ENCODE results near the gene MTFMT. TPM values are rescaled to one million over a fixed set of nuclear protein-coding genes. Genes with fewer than 3 reads are reported as not detected.
A peak's percentile ranks its signal among the peaks of the same experiment; 100 is the strongest.

The MTFMT gene
- total and polyA plus RNA-seq, 2 of the 13 experiments (the other 11 are each of a cell fraction or from before 2014, with no cell fraction given): 9.9 to 23.2 TPM

DNA sequence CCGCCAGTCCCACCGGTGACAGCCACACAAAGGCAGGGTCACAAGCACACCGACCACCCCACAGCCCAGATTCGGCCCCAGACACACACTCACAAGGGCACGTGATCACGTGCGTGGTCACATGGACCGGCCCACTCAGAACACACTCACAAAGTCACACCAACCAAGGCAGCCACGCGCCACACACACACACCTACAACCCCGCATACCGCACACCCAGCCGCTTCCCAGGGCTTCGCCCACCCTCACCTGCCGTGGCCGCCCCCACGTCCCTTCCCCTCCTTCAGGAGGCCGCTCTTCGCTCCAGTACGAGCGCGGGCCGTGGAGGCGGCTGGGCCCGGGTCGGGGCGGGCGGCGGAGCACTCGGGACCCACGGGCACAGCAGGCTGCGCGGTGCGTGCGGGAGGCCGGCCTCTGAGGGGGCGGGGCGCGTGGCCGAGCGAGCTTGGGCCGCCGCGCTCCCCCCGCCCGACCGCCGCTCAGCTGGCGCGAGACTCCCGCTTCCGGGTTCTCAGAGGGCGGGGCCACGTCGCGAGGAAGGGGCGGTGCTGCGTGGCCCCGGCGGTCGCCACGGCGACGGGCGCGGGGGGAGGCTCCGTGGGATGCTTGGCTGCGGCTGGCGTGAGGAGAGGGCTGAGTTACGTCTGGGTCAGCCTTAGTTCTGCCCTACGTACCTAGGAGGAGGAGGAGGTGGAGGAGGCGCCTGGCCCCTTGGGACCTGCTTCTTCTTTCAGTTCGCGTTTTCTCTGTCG is 39.8 kb downstream of the MTFMT start, which contains the start of gene SPG21 (continued):
- TF ChIP-seq CREM (IDR thresholded peaks at IDR 0.05): no peak
- no peak for TF ChIP-seq CREM (CRISPR knock-in tag; IDR thresholded peaks at IDR 0.05)
- TF ChIP-seq ELF1 (CRISPR knock-in tag; IDR thresholded peaks at IDR 0.05): peak; percentile 91
- TF ChIP-seq, protein P1, sequence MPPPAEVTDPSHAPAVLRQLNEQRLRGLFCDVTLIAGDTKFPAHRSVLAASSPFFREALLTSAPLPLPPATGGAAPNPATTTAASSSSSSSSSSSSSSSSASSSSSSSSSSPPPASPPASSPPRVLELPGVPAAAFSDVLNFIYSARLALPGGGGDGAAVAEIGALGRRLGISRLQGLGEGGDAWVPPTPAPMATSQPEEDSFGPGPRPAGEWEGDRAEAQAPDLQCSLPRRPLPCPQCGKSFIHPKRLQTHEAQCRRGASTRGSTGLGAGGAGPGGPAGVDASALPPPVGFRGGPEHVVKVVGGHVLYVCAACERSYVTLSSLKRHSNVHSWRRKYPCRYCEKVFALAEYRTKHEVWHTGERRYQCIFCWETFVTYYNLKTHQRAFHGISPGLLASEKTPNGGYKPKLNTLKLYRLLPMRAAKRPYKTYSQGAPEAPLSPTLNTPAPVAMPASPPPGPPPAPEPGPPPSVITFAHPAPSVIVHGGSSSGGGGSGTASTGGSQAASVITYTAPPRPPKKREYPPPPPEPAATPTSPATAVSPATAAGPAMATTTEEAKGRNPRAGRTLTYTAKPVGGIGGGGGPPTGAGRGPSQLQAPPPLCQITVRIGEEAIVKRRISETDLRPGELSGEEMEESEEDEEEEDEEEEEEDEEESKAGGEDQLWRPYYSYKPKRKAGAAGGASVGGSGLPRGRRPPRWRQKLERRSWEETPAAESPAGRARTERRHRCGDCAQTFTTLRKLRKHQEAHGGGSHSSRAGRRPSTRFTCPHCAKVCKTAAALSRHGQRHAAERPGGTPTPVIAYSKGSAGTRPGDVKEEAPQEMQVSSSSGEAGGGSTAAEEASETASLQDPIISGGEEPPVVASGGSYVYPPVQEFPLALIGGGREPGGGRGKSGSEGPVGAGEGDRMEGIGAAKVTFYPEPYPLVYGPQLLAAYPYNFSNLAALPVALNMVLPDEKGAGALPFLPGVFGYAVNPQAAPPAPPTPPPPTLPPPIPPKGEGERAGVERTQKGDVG (CRISPR knock-in tag; IDR thresholded peaks at IDR 0.05; ENCODE audit: borderline replicate concordance): no peak
- peak; percentile 69; the same call in 1 of the 2 replicates for TF ChIP-seq SIN3A (IDR thresholded peaks at IDR 0.05; ENCODE audit: borderline replicate concordance, low read depth, low read length)
- no peak; the same call in 1 of the 2 replicates for TF ChIP-seq ZNF709 (CRISPR knock-in tag; IDR thresholded peaks at IDR 0.05)
- TF ChIP-seq ZNF761 (CRISPR knock-in tag; conservative IDR thresholded peaks at IDR 0.05): no peak
- no peak for TF ChIP-seq ZFP36 (IDR thresholded peaks at IDR 0.05; ENCODE audit: borderline replicate concordance, low read depth, low read length, partially characterized antibody)
- no peak for TF ChIP-seq ZNF180 (CRISPR knock-in tag; IDR thresholded peaks at IDR 0.05; ENCODE audit: borderline replicate concordance, low read depth)
- no peak for TF ChIP-seq ZFP1 (CRISPR knock-in tag; IDR thresholded peaks at IDR 0.05)
- TF ChIP-seq, protein P2, sequence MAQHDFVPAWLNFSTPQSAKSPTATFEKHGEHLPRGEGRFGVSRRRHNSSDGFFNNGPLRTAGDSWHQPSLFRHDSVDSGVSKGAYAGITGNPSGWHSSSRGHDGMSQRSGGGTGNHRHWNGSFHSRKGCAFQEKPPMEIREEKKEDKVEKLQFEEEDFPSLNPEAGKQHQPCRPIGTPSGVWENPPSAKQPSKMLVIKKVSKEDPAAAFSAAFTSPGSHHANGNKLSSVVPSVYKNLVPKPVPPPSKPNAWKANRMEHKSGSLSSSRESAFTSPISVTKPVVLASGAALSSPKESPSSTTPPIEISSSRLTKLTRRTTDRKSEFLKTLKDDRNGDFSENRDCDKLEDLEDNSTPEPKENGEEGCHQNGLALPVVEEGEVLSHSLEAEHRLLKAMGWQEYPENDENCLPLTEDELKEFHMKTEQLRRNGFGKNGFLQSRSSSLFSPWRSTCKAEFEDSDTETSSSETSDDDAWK (CRISPR knock-in tag; IDR thresholded peaks at IDR 0.05): no peak
- TF ChIP-seq GLI4 (CRISPR knock-in tag; IDR thresholded peaks at IDR 0.05; ENCODE audit: borderline replicate concordance): no peak
- TF ChIP-seq AGO2 (optimal IDR thresholded peaks at IDR 0.05; ENCODE audit: low read depth, low read length): peak; percentile 71
- no peak for TF ChIP-seq CBX2 (IDR thresholded peaks at IDR 0.05; ENCODE audit: low read depth, low read length)
- no peak for TF ChIP-seq CBX2 (CRISPR knock-in tag; IDR thresholded peaks at IDR 0.05; ENCODE audit: low read depth)
- TF ChIP-seq, protein P3, sequence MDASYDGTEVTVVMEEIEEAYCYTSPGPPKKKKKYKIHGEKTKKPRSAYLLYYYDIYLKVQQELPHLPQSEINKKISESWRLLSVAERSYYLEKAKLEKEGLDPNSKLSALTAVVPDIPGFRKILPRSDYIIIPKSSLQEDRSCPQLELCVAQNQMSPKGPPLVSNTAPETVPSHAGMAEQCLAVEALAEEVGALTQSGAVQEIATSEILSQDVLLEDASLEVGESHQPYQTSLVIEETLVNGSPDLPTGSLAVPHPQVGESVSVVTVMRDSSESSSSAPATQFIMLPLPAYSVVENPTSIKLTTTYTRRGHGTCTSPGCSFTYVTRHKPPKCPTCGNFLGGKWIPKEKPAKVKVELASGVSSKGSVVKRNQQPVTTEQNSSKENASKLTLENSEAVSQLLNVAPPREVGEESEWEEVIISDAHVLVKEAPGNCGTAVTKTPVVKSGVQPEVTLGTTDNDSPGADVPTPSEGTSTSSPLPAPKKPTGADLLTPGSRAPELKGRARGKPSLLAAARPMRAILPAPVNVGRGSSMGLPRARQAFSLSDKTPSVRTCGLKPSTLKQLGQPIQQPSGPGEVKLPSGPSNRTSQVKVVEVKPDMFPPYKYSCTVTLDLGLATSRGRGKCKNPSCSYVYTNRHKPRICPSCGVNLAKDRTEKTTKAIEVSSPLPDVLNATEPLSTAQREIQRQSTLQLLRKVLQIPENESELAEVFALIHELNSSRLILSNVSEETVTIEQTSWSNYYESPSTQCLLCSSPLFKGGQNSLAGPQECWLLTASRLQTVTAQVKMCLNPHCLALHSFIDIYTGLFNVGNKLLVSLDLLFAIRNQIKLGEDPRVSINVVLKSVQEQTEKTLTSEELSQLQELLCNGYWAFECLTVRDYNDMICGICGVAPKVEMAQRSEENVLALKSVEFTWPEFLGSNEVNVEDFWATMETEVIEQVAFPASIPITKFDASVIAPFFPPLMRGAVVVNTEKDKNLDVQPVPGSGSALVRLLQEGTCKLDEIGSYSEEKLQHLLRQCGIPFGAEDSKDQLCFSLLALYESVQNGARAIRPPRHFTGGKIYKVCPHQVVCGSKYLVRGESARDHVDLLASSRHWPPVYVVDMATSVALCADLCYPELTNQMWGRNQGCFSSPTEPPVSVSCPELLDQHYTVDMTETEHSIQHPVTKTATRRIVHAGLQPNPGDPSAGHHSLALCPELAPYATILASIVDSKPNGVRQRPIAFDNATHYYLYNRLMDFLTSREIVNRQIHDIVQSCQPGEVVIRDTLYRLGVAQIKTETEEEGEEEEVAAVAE (CRISPR knock-in tag; IDR thresholded peaks at IDR 0.05; ENCODE audit: borderline replicate concordance): no peak
- TF ChIP-seq ZNF629 (CRISPR knock-in tag; conservative IDR thresholded peaks at IDR 0.05): no peak
- no peak for TF ChIP-seq AGO1 (IDR thresholded peaks at IDR 0.05; ENCODE audit: low read depth, low read length, poor library complexity, severe bottlenecking)
- TF ChIP-seq ZNF841 (CRISPR knock-in tag; IDR thresholded peaks at IDR 0.05; ENCODE audit: borderline replicate concordance): no peak
